HG03520 (cell line): Measurements from ENCODE around the gene C6orf89.

Experiments used
- ATAC-seq: cut with Tn5 transposase; IDR thresholded peaks from one replicate; pipeline ENCODE4 v1.9.1; 2021; ENCODE audit warnings: mild to moderate bottlenecking, moderate library complexity; ENCODE audit not compliant: unreplicated experiment

C6orf89 gene

GRCh38 chr6:36851626-36852025 lies 34.1 kb upstream of the C6orf89 start:
- no peak for ATAC-seq

GRCh38 chr6:36852481-36853147 lies 33.1 kb upstream of the C6orf89 start:
- ATAC-seq = no peak

- no peak for ATAC-seq
Measured at GRCh38 chr6:36853325-36853724, 32.4 kb upstream of the C6orf89 start.

DNA sequence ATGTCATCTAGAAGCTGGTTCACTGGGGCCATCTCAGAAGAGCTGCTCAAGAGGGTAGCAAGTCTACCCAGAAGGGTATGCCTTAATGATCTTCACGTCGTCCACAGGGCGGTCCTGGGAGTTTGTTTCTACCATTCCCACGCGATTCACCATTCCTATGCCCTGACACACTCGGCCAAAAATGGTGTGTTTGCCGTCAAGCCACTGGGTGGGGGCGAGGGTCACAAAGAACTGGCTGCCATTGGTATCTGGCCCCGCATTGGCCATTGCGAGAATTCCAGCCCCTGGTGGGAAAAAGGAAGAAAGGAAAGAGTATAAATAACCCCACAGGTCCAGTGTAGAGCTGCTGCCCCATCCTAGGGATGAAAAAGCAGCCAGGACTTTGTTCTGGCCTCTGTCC lies 30.0 kb upstream of the C6orf89 start:
- no peak for ATAC-seq

DNA sequence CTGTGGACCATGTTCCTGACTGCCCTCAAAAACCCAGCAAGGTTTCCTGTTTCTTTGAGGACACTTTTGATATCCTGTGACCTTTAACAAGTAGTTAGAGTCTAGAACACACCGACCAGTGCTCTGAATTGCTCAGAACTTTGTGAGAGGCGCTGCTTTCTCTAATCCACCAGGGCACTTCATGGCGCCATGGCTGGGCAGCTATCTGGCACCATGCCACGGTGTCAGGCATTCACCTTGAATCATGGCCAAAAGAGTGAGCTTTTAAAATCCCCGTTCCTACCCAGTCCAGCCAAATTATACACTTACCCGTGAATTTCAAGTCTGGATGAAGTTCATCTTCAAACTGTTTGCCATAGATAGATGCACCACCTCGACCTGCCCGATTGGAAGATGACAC lies 29.5 kb upstream of the C6orf89 start:
- ATAC-seq = no peak

DNA sequence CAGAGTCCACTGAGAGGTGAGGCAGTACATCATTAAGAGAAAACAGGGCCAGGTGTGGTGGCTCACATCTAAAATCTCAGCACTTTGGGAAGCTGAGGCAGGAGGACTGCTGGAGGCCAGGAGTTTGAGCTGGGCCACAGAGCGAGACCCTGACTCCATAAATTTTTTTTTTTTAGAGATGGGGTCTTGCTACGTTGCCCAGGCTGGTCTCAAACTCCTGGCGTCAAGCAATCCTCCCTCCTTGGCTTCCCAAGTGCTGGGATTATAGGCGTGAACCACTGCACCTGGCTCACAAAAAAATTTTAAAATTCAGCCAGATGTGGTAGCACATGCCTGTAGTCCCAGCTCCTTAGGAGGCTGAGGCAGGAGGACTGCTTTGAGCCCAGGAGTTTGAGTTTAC lies 28.4 kb upstream of the C6orf89 start:
- no peak for ATAC-seq

DNA sequence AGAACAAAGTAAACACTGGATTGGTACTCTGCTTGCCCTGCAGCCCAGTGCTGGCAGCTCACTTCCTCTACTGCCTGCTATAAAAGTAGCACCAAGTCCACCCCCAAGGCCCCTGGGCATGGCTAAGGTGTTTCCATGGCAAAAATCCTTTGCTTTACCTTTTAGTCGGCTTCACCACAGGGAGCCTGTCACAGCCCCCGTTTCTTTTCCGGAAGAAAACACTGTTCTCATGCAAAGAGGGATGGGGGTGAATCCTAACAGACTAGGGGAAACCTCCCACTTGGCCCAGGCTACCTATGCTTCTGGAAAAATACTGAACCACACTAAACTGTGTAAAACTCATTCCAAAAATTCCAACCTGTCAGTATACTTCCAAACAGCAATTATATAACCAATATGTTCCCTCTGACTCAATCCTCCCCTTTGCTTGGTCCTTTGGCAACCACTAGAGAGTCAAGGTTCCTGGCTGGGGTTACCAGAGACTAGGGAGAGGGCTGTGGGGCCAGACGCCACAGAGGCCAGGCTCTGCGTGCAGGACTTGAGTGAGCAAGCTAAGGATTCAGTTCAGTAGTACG lies 27.3 kb upstream of the C6orf89 start:
- ATAC-seq = no peak

DNA sequence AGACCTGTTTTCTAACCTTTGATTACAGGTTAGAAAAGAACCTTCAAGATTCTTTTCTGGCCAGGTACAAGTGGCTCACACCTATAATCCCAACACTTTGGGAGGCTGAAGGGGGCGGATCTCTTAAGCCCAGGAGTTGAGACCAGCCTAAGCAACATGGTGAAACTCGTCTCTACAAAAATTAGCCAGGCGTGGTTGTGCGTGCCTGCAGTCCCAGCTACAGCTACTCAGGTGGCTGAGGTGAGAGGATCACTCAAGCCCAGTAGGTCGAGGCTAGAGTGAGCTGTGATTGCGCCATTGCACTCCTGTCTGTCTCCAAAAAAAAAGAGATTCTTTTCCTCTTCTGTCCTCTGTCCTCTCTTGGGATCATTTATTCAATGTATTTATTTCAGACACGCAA lies 25.6 kb upstream of the C6orf89 start:
- no peak for ATAC-seq

DNA sequence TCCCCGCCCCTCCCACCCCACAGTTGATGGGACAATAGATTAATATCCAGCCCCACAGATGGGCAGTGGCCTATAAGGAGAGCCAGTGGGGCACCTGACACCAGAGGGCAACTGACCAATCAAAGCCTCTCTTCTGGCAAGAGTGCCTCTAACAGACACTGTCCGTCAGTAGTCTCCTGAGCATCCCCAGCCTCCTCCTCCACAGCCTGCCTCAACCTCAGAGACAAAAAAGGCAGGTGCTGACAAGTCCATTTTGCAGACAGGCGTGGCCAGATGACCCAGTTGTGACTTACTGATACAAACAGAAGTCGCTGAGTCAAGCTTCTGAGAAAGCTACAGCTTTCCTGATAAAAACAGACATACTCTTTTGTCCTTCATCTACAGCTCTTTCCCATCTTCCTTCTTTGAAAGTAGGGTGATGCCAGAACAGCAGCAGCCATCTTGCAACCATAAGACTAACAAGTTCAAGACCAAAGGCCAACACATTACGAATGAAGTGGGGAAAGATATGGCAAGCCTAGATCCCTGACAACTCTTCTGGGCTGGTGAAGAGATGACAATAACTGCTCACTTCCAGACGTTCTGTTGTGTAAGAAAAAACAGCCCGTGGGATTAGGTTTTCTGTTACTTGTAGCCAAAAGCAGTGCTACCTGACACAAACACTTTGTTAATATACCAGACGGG lies 23.4 kb upstream of the C6orf89 start:
- ATAC-seq = no peak

- no peak for ATAC-seq
Measured at GRCh38 chr6:36862848-36863382, 22.8 kb upstream of the C6orf89 start.

- ATAC-seq = no peak
Measured at GRCh38 chr6:36863670-36864540, 21.8 kb upstream of the C6orf89 start.

GRCh38 chr6:36865835-36866234 lies 19.9 kb upstream of the C6orf89 start:
- ATAC-seq = no peak

GRCh38 chr6:36867471-36868224 lies 18.1 kb upstream of the C6orf89 start:
- ATAC-seq = no peak

- ATAC-seq = no peak
Measured at GRCh38 chr6:36871686-36872085, 14.1 kb upstream of the C6orf89 start.

DNA sequence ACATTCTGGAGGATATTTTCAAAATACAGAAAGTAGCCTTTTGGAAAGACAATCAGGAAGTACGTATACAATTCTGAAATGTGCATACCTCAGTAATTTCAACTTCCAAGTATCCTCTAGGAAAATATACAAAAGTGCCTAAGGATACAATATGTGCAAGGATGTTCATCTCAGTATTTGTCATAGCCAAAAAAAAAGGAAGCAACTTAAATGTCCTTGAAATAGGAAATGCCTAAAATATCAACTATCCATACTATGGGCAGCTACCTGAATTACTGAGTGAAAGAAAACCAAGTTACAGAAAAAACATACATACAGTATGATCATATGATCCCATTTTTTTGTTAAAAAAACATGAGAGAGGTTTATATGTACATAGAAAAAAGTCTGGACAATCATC lies 12.6 kb upstream of the C6orf89 start:
- ATAC-seq = no peak

- no peak for ATAC-seq
Measured at GRCh38 chr6:36873612-36874442, 11.9 kb upstream of the C6orf89 start.

DNA sequence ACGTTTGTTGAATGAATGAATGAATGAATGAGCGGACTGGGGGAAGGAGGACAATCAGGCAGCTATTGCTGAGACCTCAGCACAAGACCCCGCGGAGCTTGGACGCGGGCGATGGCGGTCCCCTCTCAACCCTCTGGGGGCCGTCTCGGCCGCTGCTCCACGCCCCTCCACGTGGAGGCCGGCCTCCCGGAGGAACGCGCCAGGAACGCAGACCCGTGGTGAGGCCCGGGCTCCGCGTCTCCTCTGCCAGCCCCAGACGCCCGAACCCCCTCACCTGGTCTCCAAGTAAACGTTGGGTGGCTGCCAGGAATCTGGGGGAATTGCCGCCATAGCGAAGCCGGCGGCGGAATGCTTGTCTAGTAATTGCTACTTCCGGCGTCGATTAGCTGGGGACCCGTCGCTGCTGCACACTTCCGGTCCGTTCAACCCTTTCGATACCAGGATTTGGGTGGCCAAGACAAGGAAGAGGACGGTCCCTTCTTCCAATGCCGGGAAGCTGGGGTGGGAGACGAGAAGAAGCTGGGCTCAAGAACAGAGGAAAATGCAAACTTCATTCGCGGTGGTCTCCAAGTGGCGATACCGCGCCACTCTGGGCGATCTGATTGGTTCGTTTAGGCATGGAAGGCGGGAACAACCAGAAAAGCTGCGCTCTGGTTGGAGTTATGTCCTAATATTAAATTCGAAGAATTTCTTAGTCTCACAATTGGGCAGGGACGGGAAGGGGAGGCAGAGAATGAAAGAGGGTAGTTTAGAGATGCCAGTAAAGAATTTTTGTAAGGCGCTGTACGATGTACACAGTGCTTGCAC lies 11.1 kb upstream of the C6orf89 start, which contains the start of gene PPIL1:
Gene PPIL1 (minus strand): TSS at position 361 of the 807 bp plus-strand sequence. CDS start 31 bp downstream, at position 330.
- ATAC-seq = peak; percentile 68

DNA sequence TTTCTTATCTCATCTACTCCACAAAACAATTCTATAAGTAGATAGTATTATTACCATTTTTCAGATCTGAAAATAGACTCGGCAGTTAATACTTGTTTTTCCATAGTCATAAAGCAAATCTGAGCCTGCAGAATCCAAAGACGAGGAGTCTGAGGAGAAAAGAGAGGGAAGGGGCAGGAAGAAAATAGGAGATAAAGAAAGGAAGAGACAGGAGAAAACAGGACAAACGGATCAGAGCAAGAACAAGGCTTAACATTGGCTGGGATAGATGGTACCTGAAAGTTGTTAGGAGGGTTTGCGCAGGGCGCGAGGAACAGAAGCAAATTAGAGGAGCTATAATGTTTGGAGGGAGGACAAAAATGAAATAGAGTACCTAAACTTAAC lies 10.5 kb upstream of the C6orf89 start:
- ATAC-seq = no peak

DNA sequence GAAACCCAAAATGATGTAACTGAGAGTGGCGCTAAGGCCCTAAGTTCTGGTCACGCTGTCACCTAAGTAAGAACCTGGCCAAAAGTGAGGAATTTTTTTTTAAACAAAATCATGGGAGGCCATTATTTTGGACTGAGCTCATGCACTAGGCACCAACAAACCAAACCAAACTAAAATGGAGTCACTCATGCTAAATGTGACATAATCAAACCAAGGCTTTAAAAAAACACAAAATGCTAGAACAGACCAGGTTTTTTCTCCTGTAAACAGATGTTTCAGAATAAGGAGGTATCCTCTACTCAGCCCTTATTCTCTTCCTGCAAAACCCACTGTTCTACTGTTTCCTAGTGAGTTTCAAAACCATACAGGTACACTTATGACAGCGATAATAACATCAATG lies 1.1 kb upstream of the C6orf89 start:
- no peak for ATAC-seq
